ENCODE measurements around the gene PRRC2B.

The PRRC2B gene

GRCh38 chr9:131521822-131522221 lies 127.9 kb downstream of the PRRC2B start:
- DNase-seq, result no peak

DNA sequence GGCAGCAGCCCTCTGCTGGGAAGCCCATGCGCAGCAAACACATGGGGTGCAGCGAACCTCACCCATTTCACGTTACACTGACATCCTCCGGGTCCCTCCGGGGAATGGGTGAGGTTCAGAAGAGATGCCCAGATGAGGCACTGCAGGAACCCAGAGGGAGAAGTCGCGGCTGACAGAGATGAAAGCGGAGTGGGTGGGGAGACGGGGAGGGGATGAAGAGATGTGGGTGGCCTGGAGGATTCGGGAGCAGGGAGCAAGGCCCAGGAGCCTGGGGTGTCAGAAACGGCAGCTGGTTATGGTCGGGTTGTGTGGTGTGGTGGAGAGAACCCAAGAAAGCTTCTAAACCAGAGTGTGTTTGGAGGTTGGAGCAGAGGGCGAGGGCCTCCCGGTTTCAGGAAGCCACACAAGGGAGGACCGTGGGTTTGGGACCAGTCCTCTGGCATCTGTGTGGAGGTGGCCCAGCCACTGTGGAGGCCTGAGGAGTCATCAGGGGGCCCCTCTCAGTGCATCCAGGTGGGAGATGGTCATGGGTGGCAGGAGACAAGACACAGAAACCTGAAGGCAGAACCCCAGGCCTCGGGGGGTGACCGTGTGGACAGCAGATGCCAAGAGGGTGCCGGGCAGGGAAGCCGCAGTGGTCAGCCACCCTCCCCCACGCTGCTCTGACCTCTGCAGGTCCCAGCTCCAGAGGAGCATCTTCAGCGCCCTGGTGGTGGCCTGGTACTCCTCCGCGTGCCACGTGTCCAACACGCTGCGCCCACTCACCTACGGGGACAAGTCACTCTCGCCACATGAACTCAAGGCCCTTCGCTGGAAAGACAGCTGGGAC lies 128.6 kb downstream of the PRRC2B start:
- DNase-seq, result no peak

DNA sequence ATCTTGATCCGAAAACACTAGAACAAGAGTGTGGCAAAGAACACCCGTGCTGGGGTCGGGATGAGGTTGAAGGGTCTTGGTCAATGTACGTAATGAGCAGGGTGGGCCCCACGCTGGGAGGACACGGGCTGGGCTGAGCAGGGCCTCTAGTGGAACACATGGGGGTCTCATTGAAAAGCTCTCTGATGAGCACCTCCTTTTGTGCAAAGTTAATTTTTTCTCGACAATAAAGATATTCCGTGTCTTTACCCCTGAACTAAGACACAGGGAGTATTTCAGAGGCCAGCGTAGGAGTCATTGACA lies 129.2 kb downstream of the PRRC2B start:
- no peak for DNase-seq

DNA sequence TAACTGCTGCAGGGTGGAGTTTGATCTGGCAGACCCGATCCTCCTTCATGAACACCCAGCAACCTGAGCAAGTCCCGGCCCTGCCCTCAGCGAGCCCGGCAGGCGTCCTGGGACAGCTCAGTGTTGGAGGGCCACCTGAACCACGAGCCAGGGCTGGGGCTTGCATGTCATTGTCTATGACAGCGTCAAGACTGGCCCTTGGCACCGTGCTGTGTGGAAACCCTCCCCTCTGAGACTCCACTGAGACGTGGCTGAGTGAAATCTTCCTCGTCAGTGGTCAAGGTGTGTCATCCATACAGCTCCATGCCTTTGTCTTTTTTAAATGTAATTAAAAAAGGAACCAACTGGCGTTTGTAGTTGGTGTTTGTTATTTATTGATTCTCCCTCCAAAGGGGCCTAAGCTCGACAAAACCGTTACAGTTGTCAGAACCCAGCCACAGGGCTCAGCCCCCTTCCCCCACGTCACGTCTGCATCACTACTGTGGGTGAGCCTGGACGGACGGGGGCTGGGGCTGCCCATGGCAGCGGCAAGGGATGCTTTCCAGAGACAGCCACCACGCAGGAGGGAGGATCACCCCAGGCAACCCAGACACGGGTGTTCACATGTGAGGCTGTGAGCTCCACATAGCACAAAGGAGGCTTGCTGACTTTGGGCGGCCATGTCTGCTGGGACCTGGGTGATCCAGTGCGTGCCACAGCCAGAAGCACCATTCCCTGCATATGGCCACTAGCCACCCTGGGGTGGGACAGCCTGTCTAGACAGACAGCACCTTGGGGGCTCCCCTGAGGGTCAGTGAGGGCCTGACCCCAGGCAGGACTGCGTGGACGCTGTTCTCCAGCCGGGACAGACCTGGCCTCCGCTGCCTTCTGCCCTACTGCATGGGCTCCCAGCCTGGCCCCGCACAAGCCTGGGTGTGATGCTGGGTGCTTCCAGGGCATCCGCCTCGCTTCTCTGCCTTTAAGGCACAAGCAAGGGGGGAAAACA lies 129.9 kb downstream of the PRRC2B start:
- DNase-seq, result no peak

GRCh38 chr9:131524665-131525315 lies 130.9 kb downstream of the PRRC2B start:
- DNase-seq, result no peak

DNA sequence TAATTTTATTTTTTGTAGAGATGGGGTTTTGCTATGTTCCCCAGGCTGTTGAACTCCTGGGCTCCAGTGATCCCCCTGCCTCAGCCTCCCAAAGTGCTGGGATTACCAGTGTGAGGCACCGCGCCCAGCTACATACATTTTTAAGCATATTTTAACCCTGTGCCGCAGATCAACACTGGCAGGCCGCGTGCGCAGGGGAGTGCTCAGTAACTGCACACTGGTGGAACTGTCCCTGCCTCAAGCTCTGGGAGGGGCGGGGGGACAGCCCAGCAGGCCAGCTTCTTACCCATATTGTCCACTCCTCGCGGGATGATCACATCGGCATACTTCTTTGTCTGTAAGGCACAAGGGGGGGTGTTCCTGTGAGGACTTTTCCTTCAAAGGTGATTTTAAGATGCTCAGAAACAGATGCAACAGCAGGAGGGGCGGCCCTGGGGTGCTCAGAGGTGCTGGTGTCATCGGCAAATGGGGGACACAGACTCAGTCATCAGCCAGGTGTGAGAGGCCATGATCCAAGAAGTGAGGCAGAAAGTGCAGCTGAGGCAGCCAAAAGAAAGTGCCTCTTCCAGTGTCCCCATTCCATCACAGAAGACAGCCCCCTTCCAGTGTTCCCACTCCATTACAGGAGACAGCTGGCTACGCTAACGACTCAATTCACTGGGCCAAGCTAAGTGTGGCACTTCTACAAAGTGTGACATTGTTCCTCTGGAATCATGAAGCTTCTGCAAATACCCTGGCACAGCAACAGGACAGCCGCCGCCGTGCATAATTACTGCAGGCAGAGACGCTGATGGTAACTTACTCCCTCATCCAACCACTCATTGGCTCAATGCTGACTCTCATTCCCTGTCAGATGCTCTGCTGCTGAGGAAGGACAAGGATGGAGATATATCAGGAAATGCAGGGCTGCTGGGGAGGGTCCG lies 132.0 kb downstream of the PRRC2B start:
- no peak for DNase-seq

DNA sequence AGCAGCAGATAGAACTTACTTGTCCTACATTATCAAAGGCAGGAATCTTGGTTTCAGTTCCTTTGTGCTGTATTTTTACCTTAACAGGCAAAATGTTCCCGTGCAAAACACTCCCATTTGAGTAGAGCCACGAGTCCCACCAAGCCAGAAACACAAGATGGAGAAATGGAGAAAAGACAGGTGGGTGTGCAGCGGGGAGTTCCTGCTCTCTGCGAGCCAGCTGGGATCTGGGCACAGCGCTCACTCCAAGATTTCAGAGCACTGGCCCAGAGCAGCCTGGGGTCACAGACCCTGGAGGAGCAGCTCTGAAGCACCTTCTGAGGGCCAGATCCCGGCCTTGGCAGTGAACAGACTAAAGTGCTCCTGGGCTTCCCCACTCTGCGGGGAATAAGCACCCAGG lies 134.3 kb downstream of the PRRC2B start:
- no peak for DNase-seq

DNA sequence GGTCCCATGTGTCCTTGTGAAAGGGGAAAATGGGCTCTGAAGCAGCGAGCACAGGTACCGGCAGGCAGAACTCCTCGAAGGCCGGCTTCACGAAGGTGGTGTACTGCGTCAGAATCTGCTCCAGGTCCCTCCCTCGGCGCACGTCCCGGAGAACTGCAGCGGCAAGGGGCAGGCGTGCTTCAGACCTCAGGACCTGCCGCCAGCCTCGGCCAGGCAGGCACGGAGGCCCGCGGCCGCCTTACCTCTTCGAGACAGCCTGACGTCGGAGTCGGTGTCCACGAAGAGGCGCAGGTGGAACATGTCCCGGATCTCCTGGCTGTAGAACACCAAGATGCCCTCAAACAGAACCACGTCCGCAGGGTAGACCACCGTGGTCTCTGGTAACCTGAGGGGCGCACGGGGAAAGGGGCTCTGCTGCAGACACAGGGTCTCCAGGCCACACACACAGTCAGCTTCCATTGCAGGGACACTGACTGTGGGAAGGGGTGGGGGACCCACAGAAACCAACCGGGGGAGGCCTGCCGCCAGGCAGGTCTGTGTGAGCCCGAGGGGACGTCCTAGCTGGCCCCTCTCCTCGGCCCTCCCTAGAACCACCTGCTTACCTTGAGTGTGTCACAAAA lies 135.1 kb downstream of the PRRC2B start:
- DNase-seq, result no peak

DNA sequence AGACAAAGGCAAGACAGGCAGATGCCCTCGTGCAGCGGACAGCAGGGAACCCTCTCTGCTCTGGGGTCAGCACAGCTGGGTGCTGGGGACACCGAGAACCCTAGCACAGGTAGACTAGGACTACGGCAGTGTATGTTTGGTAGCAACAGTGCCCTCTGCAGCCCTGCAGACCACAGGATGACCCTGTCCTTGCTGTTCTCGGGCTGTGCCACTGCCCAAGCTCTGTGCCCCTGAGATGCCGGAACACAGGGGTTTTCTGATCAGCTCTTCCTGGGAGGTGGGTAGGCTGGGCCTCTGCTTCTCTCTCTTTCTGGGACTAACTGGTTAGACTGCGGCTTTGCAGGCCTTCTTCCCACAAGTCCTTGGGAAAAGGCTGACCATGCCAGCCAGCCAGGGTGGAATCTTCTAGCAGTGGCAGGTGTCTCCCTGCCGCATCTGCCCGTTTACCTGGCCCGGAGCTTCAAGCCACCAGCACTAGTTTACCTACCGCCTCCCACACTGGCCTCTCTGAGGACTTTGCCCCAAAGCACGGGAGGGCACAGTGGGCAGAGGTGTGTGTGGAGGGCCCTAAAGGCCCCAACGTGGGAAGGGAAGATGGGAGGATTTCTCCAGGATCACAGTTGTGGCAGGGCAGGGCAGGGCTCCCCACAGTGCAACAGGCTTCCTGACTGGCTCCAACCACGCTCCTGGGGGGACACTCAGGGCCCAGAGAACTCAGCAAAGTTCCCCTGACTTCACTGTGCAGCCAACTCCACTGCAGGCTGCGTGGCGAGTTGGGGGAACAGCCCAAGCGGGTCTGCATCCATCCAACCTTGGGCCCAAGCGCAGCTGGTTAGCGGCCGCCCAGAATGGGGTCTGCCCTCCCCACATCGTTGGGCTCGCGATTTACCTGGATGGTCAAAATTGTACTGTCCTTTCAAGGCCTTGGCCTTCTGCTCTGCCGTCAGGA lies 136.0 kb downstream of the PRRC2B start:
- no peak for DNase-seq

DNA sequence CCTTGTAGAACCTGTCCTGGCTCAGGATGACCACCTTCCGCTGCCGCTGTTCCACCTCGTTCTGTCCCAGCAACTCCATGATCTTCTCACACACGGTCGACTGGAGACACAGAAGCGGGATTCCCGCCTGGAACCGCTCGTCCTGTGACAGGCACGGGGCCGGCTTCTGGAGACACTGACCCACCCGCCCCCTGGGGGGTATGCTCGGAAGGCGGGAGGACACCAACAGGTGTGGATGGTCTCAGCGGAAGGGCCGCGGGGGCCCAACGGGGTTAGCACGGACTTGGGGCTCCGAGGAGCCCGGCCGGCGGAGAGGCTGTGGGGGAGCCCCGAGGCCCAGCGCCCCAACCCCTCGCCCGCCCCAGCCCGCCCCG lies 136.6 kb downstream of the PRRC2B start:
- DNase-seq, result peak in 1 of 2 donors; percentile 22

DNA sequence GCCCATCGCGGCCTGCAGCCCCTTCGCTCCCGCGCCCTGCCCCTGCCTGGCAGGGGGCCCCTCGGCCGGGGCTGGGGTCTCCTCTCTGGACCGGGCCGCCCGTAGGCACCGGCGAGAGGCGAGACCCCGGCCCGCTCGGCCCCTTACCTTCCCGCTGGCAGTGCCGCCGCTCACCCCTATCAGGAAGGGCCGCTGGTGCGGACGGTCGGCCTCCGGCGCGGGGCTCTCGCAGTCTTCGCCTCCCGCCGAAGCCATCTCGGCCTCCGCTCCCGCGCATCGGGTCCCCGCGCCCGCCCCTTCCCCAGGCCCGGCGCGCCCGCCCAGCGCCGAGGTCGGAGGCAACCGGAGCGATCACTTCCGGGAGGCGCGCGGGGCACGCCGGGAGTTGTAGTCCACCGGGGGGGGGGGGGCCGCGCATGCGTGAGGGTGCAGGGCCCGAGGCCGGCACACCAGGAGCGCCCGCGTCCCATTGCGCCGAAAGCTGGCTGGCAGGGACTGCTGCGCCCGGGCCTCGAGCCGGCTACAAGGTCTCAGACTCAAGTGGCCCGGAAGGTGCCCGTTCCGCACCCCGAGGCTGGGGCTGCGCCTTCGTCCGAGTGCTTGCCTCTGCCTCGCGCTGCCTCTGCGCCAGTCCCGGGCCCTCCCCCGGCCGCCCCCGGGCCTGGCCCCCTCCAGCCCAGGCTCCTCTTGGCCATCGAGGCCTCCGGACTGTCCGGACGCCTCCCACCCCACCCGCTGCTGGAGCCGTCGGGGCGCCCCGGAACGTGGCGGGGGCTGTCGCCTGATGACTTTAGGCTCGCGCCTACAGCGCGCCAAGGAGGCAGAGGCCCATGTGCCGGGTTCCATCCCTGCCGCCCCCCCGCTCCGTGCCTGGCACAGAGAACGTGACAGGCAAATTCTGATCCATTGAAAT lies 137.3 kb downstream of the PRRC2B start, which contains the start of gene UCK1:
Gene UCK1, minus strand, starts transcription at position 344 of the 913 bp plus-strand sequence. Its CDS starts 89 bp downstream, at position 255.
- DNase-seq, result peak; percentile 68 to 84

- no peak for DNase-seq
Measured at GRCh38 chr9:131534721-131535237, 140.9 kb downstream of the PRRC2B start.

DNA sequence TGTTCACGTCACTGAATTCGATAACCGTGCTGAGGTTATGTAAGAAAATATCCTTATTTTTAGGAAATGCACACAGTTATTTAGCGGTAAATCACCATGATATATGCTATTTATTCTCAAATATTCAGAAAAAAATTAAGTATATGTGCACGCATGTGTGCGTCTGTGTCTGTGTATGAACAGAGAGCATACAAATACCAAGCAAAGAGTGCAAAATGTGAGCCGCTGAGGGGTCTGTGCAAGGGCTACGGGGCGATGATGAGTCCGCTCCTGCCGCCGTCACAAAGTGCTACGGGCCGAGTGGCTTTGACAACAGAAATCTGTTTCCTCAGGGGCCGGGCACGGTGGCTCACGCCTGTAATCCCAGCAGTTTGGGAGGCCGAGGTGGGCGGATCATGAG lies 144.1 kb downstream of the PRRC2B start:
- no peak for DNase-seq

GRCh38 chr9:131539223-131539923 lies 145.5 kb downstream of the PRRC2B start:
- DNase-seq, result no peak

- no peak for DNase-seq
Measured at GRCh38 chr9:131543141-131543540, 149.3 kb downstream of the PRRC2B start.

DNA sequence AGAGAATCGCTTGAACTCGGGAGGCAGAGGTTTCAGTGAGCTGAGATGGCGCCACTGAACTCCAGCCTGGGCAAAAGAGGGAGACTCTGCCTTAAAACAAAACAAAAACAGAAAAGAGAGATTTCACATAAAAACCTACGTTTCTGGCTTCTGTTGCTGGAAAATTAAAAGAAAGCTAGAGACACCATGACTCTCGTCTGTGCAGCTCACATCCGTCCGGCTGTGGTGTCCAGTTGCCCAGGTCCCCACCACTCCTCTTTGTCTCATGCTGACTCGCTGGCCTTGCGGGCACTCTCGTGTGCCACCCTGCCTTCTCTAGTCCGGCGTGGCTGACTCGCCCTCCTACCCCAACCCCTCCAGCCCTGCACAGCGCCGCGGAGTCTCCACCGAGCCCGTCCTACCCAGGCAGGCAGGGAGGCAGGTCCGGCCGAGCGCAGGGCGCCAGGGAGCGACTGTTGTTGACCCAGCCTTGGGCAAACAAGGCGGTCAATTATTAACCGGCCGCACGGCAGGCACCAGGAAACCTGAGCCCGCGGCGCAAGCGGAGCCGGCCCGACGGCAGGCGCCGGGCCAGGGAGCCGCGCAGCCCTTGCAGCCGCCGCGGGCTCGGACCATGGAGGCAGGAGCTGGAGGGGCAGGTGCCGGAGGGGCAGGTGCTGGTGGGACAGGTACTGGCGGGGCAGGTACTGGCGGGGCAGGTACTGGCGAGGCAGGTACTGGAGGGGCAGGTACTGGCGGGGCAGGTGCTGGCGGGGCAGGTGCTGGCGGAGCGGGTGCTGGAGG lies 151.3 kb downstream of the PRRC2B start, which contains the start of gene PRRT1B:
Gene PRRT1B, plus strand, starts transcription at position 521 of the 783 bp plus-strand sequence. Its CDS starts 93 bp downstream, at position 614.
- DNase-seq, result no peak

DNA sequence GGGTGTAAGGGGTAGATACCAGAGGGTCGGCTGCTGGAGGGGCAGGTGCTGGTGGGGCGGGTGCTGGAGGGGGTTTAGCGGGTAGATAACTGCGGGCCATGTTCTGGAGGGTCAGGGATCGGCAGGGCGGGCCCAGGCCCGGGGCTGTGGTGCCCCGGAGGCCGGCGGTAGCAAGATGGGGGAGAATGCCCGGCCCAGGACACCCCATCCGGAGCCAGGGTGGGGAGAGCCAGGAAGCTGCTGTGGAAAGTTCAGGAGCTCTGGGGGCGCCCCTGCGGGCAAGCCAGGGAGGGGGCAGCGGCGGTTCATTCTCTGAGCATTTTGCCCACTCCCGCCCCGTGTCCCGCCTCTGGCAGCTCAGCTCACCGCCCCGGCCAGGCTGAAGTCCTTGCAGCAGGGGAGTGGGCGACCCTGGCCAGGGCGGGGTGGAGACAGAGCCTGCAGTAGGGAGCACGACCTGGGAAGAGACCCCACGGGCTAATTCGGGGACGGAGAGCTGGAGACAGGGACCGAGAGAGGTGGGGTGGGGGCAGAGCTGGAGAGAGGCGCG lies 152.0 kb downstream of the PRRC2B start:
- no peak for DNase-seq

Measured in inflammatory macrophage treated with lipopolysaccharide for 1 hour (primary cell).